ENCODE measurements around the gene FGFR4. TPM values are rescaled to one million over a fixed set of nuclear protein-coding genes. Genes with fewer than 3 reads are reported as not detected.
"Not testable (repeated sequence)": the region's sequence is repeated elsewhere in the genome, so short reads cannot be mapped to it uniquely, and the experiment has no call there.

FGFR4 gene
- total RNA-seq, 1 donor from 2014 or later = 16.4 TPM

GRCh38 chr5:177043958-177044357, 42.8 kb upstream of the FGFR4 start:
- no peak overlapping the region for H3K4me3 ChIP-seq (ENCODE audit: low read depth, low read length)
- no peak for DNase-seq (ENCODE audit: low read depth)
- no peaks in the 10 kb centered on the region for H3K27me3 ChIP-seq (ENCODE audit: control insufficient read depth, insufficient read depth, low read length)
- TF ChIP-seq CTCF (IDR thresholded peaks at IDR 0.05; ENCODE audit: insufficient read depth, low read length, poor library complexity, severe bottlenecking) = no peak
- peaks cover 2% of the 10 kb centered on the region for H3K36me3 ChIP-seq (ENCODE audit: control insufficient read depth, insufficient read depth, low read length)

- no peak for DNase-seq (ENCODE audit: low read depth)
- TF ChIP-seq CTCF (IDR thresholded peaks at IDR 0.05; ENCODE audit: insufficient read depth, low read length, poor library complexity, severe bottlenecking) = no peak
- Histone ChIP-seq H3K4me3 (ENCODE audit: low read depth, low read length) (no peak overlapping the region), H3K27me3 (ENCODE audit: control insufficient read depth, insufficient read depth, low read length) (no peaks in the 10 kb centered on the region), H3K36me3 (ENCODE audit: control insufficient read depth, insufficient read depth, low read length) (peaks cover 2% of the 10 kb centered on the region)
Observed at GRCh38 chr5:177044641-177045040, 42.1 kb upstream of the FGFR4 start.

- no peak for DNase-seq (ENCODE audit: low read depth)
- Histone ChIP-seq H3K4me3 (ENCODE audit: low read depth, low read length) (no peak overlapping the region), H3K27me3 (ENCODE audit: control insufficient read depth, insufficient read depth, low read length) (no peaks in the 10 kb centered on the region), H3K36me3 (ENCODE audit: control insufficient read depth, insufficient read depth, low read length) (peaks cover 2% of the 10 kb centered on the region)
- no peak for TF ChIP-seq CTCF (IDR thresholded peaks at IDR 0.05; ENCODE audit: insufficient read depth, low read length, poor library complexity, severe bottlenecking)
Observed at GRCh38 chr5:177045631-177046030, 41.1 kb upstream of the FGFR4 start.

GRCh38 chr5:177048531-177048930, 38.2 kb upstream of the FGFR4 start:
- DNase-seq (ENCODE audit: low read depth); H3K4me3 ChIP-seq (ENCODE audit: low read depth, low read length); H3K27me3 ChIP-seq (ENCODE audit: control insufficient read depth, insufficient read depth, low read length); H3K36me3 ChIP-seq (ENCODE audit: control insufficient read depth, insufficient read depth, low read length): not testable (repeated sequence)

GRCh38 chr5:177049285-177049684, 37.4 kb upstream of the FGFR4 start:
- TF ChIP-seq CTCF (IDR thresholded peaks at IDR 0.05; ENCODE audit: insufficient read depth, low read length, poor library complexity, severe bottlenecking) = no peak
- Histone ChIP-seq H3K27me3 (ENCODE audit: control insufficient read depth, insufficient read depth, low read length) (no peaks in the 10 kb centered on the region), H3K4me3 (ENCODE audit: low read depth, low read length) (no peak overlapping the region), H3K36me3 (ENCODE audit: control insufficient read depth, insufficient read depth, low read length) (peaks cover 2% of the 10 kb centered on the region)
- DNase-seq (ENCODE audit: low read depth) = no peak

- no peak overlapping the region for H3K4me3 ChIP-seq (ENCODE audit: low read depth, low read length)
- TF ChIP-seq CTCF (IDR thresholded peaks at IDR 0.05; ENCODE audit: insufficient read depth, low read length, poor library complexity, severe bottlenecking) = no peak
- peaks cover 1% of the 10 kb centered on the region for H3K36me3 ChIP-seq (ENCODE audit: control insufficient read depth, insufficient read depth, low read length)
- no peaks in the 10 kb centered on the region for H3K27me3 ChIP-seq (ENCODE audit: control insufficient read depth, insufficient read depth, low read length)
- no peak for DNase-seq (ENCODE audit: low read depth)
Observed at GRCh38 chr5:177064500-177065277, 22.0 kb upstream of the FGFR4 start.
